ENCODE results near the gene MSANTD4. TPM values are rescaled to one million over a fixed set of nuclear protein-coding genes. Genes with fewer than 3 reads are reported as not detected.
"Not testable (repeated sequence)": the region's sequence is repeated elsewhere in the genome, so short reads cannot be mapped to it uniquely, and the experiment has no call there.

MSANTD4 gene
- total and polyA plus RNA-seq, 2 donors from 2014 or later: 10.0 to 18.0 TPM

GRCh38 chr11:106012744-106013143 lies 9.3 kb downstream of the MSANTD4 start:
- no peak for TF ChIP-seq CTCF (IDR thresholded peaks at IDR 0.05; ENCODE audit: borderline replicate concordance, extremely low read depth, insufficient read depth)
- intact Hi-C loops (cut with DNase I): no loop called here
- Histone ChIP-seq H3K27ac (ENCODE audit: low read depth in 2 of 2, low read length in 2 of 2) (no peak overlapping the region), H3K36me3 (ENCODE audit: control insufficient read depth in 2 of 3, insufficient read depth in 3 of 3, low read length in 3 of 3) (peaks cover 9 to 21% (median 12%) of the 10 kb centered on the region in 3 donors), H3K9ac (ENCODE audit: low read length in 3 of 3) (no peak overlapping the region), H3K27me3 (ENCODE audit: control insufficient read depth, insufficient read depth, low read length) (no peaks in the 10 kb centered on the region), H3K4me3 (ENCODE audit: low read length in 3 of 3) (no peak overlapping the region), H3K9me3 (ENCODE audit: control insufficient read depth in 2 of 3, insufficient read depth in 1 of 3, low read length in 3 of 3) (no peaks in the 10 kb centered on the region), H3K4me1 (ENCODE audit: control insufficient read depth in 2 of 3, insufficient read depth in 2 of 3, low read depth in 1 of 3, low read length in 3 of 3) (no peaks in the 10 kb centered on the region)
- FAIRE-seq (no peak), DNase-seq (no peak)

GRCh38 chr11:106011481-106011880 lies 10.6 kb downstream of the MSANTD4 start:
- peaks cover 9 to 24% (median 14%) of the 10 kb centered on the region in 3 donors for H3K36me3 ChIP-seq (ENCODE audit: control insufficient read depth in 2 of 3, insufficient read depth in 3 of 3, low read length in 3 of 3)
- intact Hi-C loops (cut with DNase I): no loop called here
- DNase-seq: no peak
- no peak for FAIRE-seq
- no peak overlapping the region for H3K9ac ChIP-seq (ENCODE audit: low read length in 3 of 3)
- no peak overlapping the region for H3K27ac ChIP-seq (ENCODE audit: low read depth in 2 of 2, low read length in 2 of 2)
- no peak for TF ChIP-seq CTCF (IDR thresholded peaks at IDR 0.05; ENCODE audit: borderline replicate concordance, extremely low read depth, insufficient read depth)
- no peaks in the 10 kb centered on the region for H3K27me3 ChIP-seq (ENCODE audit: control insufficient read depth, insufficient read depth, low read length)
- H3K9me3 ChIP-seq (ENCODE audit: control insufficient read depth in 2 of 3, insufficient read depth in 1 of 3, low read length in 3 of 3): no peaks in the 10 kb centered on the region
- H3K4me3 ChIP-seq (ENCODE audit: low read length in 3 of 3): no peak overlapping the region
- no peaks in the 10 kb centered on the region for H3K4me1 ChIP-seq (ENCODE audit: control insufficient read depth in 2 of 3, insufficient read depth in 2 of 3, low read depth in 1 of 3, low read length in 3 of 3)

GRCh38 chr11:106003094-106003493 lies 18.9 kb downstream of the MSANTD4 start:
- H3K9ac ChIP-seq (ENCODE audit: low read length in 3 of 3); H3K4me1 ChIP-seq (ENCODE audit: control insufficient read depth in 2 of 3, insufficient read depth in 2 of 3, low read depth in 1 of 3, low read length in 3 of 3); FAIRE-seq; intact Hi-C loops (cut with DNase I); H3K9me3 ChIP-seq (ENCODE audit: control insufficient read depth in 2 of 3, insufficient read depth in 1 of 3, low read length in 3 of 3); DNase-seq; H3K36me3 ChIP-seq (ENCODE audit: control insufficient read depth in 2 of 3, insufficient read depth in 3 of 3, low read length in 3 of 3); H3K4me3 ChIP-seq (ENCODE audit: low read length in 3 of 3); H3K27me3 ChIP-seq (ENCODE audit: control insufficient read depth, insufficient read depth, low read length); H3K27ac ChIP-seq (ENCODE audit: low read depth in 2 of 2, low read length in 2 of 2): not testable (repeated sequence)

GRCh38 chr11:106001304-106002012 lies 20.6 kb downstream of the MSANTD4 start:
- no peak for FAIRE-seq
- Histone ChIP-seq H3K36me3 (ENCODE audit: control insufficient read depth in 2 of 3, insufficient read depth in 3 of 3, low read length in 3 of 3) (peaks cover 0 to 2% (median 0%) of the 10 kb centered on the region in 3 donors), H3K9ac (ENCODE audit: low read length in 3 of 3) (no peak overlapping the region), H3K4me1 (ENCODE audit: control insufficient read depth in 2 of 3, insufficient read depth in 2 of 3, low read depth in 1 of 3, low read length in 3 of 3) (no peaks in the 10 kb centered on the region), H3K9me3 (ENCODE audit: control insufficient read depth in 2 of 3, insufficient read depth in 1 of 3, low read length in 3 of 3) (peaks cover 0 to 2% (median 0%) of the 10 kb centered on the region in 3 donors), H3K27me3 (ENCODE audit: control insufficient read depth, insufficient read depth, low read length) (no peaks in the 10 kb centered on the region), H3K27ac (ENCODE audit: low read depth in 2 of 2, low read length in 2 of 2) (no peak overlapping the region), H3K4me3 (ENCODE audit: low read length in 3 of 3) (no peak overlapping the region)
- TF ChIP-seq CTCF (IDR thresholded peaks at IDR 0.05; ENCODE audit: borderline replicate concordance, extremely low read depth, insufficient read depth): no peak
- intact Hi-C loops (cut with DNase I): no loop called here
- no peak for DNase-seq
